ENCODE measurements around the gene CBLN1.

DNA sequence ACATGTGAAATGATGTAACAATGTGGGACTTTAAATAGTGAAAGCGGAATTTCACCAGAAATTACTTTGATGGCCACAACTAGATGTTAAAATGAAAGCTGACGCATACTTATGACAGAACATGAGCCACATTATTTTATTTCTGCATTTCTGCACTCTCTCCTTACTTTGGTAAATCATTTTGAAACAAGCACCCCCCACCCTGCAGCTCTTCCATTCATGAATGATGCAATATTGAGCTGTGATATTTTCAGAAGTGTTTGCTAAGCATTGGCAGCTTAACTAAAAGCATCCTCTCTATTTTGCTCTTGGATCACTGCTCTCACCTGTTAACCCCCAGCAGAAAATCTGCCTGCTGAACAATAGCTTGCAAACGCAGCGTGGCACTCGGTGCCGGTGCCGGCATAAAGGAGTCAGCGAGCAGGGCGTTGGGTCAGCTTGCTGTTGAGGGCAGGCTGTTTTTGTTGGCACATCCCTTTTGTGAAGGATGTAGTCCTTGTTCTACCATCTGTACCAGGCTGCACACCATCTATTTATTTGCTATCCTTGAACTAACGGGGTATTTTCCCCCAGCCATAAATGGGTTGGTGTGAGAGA is 30.8 kb upstream of the CBLN1 start:
- no peak for TF ChIP-seq CTCF (IDR thresholded peaks at IDR 0.05; ENCODE audit: low read depth, low read length, missing input control)
- no peak for TF ChIP-seq MAX (IDR thresholded peaks at IDR 0.05)
- no peak for TF ChIP-seq HNF4A (conservative IDR thresholded peaks at IDR 0.05)
- no peak for TF ChIP-seq REST (IDR thresholded peaks at IDR 0.05)
- no peak for TF ChIP-seq GABPA (IDR thresholded peaks at IDR 0.05 in 1 of 2, conservative IDR thresholded peaks at IDR 0.05 in 1 of 2)
- TF ChIP-seq SP1 (IDR thresholded peaks at IDR 0.05), result no peak
- no peak for TF ChIP-seq HNF4G (IDR thresholded peaks at IDR 0.05)
- TF ChIP-seq RAD21 (IDR thresholded peaks at IDR 0.05), result no peak
- TF ChIP-seq YY1 (IDR thresholded peaks at IDR 0.05), result no peak
- TF ChIP-seq TAF1 (conservative IDR thresholded peaks at IDR 0.05), result no peak
- TF ChIP-seq EGR1 (IDR thresholded peaks at IDR 0.05; ENCODE audit: low read depth in 2 of 2), result no peak
- no peak for TF ChIP-seq JUND (IDR thresholded peaks at IDR 0.05)
- TF ChIP-seq, protein P1, sequence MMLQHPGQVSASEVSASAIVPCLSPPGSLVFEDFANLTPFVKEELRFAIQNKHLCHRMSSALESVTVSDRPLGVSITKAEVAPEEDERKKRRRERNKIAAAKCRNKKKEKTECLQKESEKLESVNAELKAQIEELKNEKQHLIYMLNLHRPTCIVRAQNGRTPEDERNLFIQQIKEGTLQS (IDR thresholded peaks at IDR 0.05), result no peak
- no peak for TF ChIP-seq ZBTB33 (IDR thresholded peaks at IDR 0.05)

Data from liver (tissue), 3 donors.